ENCODE measurements around the gene KRTDAP. TPM values are rescaled to one million over a fixed set of nuclear protein-coding genes. Genes with fewer than 3 reads are reported as not detected.

The KRTDAP gene
- total RNA-seq, 1 experiment from 2014 or later: 1.7 TPM

- peaks cover 14% of the 10 kb centered on the region for H3K27me3 Mint-ChIP-seq (ENCODE audit: low read depth)
- TF ChIP-seq MAX (CRISPR knock-in tag; IDR thresholded peaks at IDR 0.05): no peak
- TF ChIP-seq PREB (CRISPR knock-in tag; IDR thresholded peaks at IDR 0.05; ENCODE audit: borderline replicate concordance): no peak
- H3K27ac Mint-ChIP-seq: no peak overlapping the region
- POLR2A ChIA-PET: no interaction called here
- CTCF ChIA-PET: interaction anchor here (1.0 kb wide), 1 partner anchor 9 kb away, joined by 4 read pairs; no protein-coding TSS in a partner anchor
- no peak overlapping the region for H3K4me3 Mint-ChIP-seq
- no peak for ATAC-seq
- no peaks in the 10 kb centered on the region for H3K36me3 Mint-ChIP-seq
- DNase-seq (ENCODE audit: low spot score): no peak
- no peaks in the 10 kb centered on the region for H3K4me1 Mint-ChIP-seq
- H3K9me3 Mint-ChIP-seq: peaks cover 3% of the 10 kb centered on the region; the same call in 1 of the 2 replicates
Observed at GRCh38 chr19:35484252-35485036, 5.8 kb downstream of the KRTDAP start.

- H3K4me3 Mint-ChIP-seq: no peak overlapping the region
- ATAC-seq: no peak
- peaks cover 3% of the 10 kb centered on the region; the same call in 1 of the 2 replicates for H3K9me3 Mint-ChIP-seq
- H3K27ac Mint-ChIP-seq: no peak overlapping the region
- CTCF ChIA-PET: interaction anchor here (0.6 kb wide), 1 partner anchor 12 kb away, joined by 3 read pairs; no protein-coding TSS in a partner anchor
- DNase-seq (ENCODE audit: low spot score): no peak
- H3K4me1 Mint-ChIP-seq: no peaks in the 10 kb centered on the region
- no peak for TF ChIP-seq GRHL2 (CRISPR knock-in tag; IDR thresholded peaks at IDR 0.05; ENCODE audit: insufficient replicate concordance, severe bottlenecking)
- no peak for TF ChIP-seq ZBTB43 (CRISPR knock-in tag; IDR thresholded peaks at IDR 0.05)
- POLR2A ChIA-PET: no interaction called here
- peaks cover 14% of the 10 kb centered on the region for H3K27me3 Mint-ChIP-seq (ENCODE audit: low read depth)
- no peaks in the 10 kb centered on the region for H3K36me3 Mint-ChIP-seq
Observed at GRCh38 chr19:35483089-35483488, 7.2 kb downstream of the KRTDAP start.

- Mint-ChIP-seq H3K27ac (no peak overlapping the region), H3K4me3 (no peak overlapping the region), H3K4me1 (no peaks in the 10 kb centered on the region), H3K27me3 (ENCODE audit: low read depth) (peaks cover 6% of the 10 kb centered on the region), H3K36me3 (no peaks in the 10 kb centered on the region), H3K9me3 (peaks cover 3% of the 10 kb centered on the region; the same call in 1 of the 2 replicates)
- CTCF ChIA-PET: interaction anchor here (2.7 kb wide), 1 partner anchor 16 kb away, joined by 13 read pairs; no protein-coding TSS in a partner anchor
- POLR2A ChIA-PET: no interaction called here
- no peak for DNase-seq (ENCODE audit: low spot score)
- ATAC-seq: no peak
- TF ChIP-seq ATF1 (CRISPR knock-in tag; IDR thresholded peaks at IDR 0.05) (no peak), FOXJ3 (CRISPR knock-in tag; IDR thresholded peaks at IDR 0.05; ENCODE audit: borderline replicate concordance) (no peak), PRDM15 (CRISPR knock-in tag; IDR thresholded peaks at IDR 0.05) (no peak), TEAD4 (CRISPR knock-in tag; IDR thresholded peaks at IDR 0.05) (no peak)
Observed at GRCh38 chr19:35478794-35479677, 11.2 kb downstream of the KRTDAP start.

- ATAC-seq (peak; percentile 79), DNase-seq (ENCODE audit: low spot score) (peak; percentile 77)
- POLR2A ChIA-PET: no interaction called here
- peaks cover 7% of the 10 kb centered on the region for H3K4me1 Mint-ChIP-seq
- no peak overlapping the region for H3K4me3 Mint-ChIP-seq
- H3K27ac Mint-ChIP-seq: no peak overlapping the region
- CTCF ChIA-PET: interaction anchor here (1.2 to 2.7 kb wide), 2 partner anchors 19 to 34 kb away, joined by 4 to 13 read pairs; no protein-coding TSS in a partner anchor
- H3K36me3 Mint-ChIP-seq: no peaks in the 10 kb centered on the region
- peaks cover 3% of the 10 kb centered on the region; the same call in 1 of the 2 replicates for H3K9me3 Mint-ChIP-seq
- peaks cover 2% of the 10 kb centered on the region; the same call in 1 of the 2 replicates for H3K27me3 Mint-ChIP-seq (ENCODE audit: low read depth)
- TF ChIP-seq ZNF263 (CRISPR knock-in tag; IDR thresholded peaks at IDR 0.05; ENCODE audit: low read depth) (no peak), CTCF (IDR thresholded peaks at IDR 0.05) (peak; percentile 47), ZNF532 (CRISPR knock-in tag; IDR thresholded peaks at IDR 0.05; ENCODE audit: borderline replicate concordance) (no peak)
Observed at GRCh38 chr19:35476149-35476548, 14.1 kb downstream of the KRTDAP start.
